Measurements from ENCODE around the gene BBS9. TPM values are rescaled to one million over a fixed set of nuclear protein-coding genes. Genes with fewer than 3 reads are reported as not detected.

BBS9 gene
- total RNA-seq, 1 experiment from 2014 or later = 9.4 TPM

GRCh38 chr7:33369888-33370287 lies 240.5 kb downstream of the BBS9 start:
- BruUV-seq (replicated peaks) = no TSS peak
- intact Hi-C loops (cut with micrococcal nuclease; ENCODE audit: unreplicated experiment) = no loop called here
- Mint-ChIP-seq H3K4me1 (ENCODE audit: low read depth, unreplicated experiment) (no peaks in the 10 kb centered on the region), H3K27me3 (ENCODE audit: unreplicated experiment) (no peaks in the 10 kb centered on the region), H3K27ac (ENCODE audit: unreplicated experiment) (no peak overlapping the region), H3K36me3 (ENCODE audit: insufficient read depth, unreplicated experiment) (no peaks in the 10 kb centered on the region), H3K4me3 (ENCODE audit: low read depth, unreplicated experiment) (no peak overlapping the region), H3K9me3 (ENCODE audit: low read depth, unreplicated experiment) (peaks cover 2% of the 10 kb centered on the region)
- CTCF ChIA-PET = no interaction called here
- TF ChIP-seq, protein P1, sequence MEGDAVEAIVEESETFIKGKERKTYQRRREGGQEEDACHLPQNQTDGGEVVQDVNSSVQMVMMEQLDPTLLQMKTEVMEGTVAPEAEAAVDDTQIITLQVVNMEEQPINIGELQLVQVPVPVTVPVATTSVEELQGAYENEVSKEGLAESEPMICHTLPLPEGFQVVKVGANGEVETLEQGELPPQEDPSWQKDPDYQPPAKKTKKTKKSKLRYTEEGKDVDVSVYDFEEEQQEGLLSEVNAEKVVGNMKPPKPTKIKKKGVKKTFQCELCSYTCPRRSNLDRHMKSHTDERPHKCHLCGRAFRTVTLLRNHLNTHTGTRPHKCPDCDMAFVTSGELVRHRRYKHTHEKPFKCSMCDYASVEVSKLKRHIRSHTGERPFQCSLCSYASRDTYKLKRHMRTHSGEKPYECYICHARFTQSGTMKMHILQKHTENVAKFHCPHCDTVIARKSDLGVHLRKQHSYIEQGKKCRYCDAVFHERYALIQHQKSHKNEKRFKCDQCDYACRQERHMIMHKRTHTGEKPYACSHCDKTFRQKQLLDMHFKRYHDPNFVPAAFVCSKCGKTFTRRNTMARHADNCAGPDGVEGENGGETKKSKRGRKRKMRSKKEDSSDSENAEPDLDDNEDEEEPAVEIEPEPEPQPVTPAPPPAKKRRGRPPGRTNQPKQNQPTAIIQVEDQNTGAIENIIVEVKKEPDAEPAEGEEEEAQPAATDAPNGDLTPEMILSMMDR (IDR thresholded peaks at IDR 0.05; ENCODE audit: unreplicated experiment) = no peak
- no peak for DNase-seq

GRCh38 chr7:33373195-33373594 lies 243.8 kb downstream of the BBS9 start:
- TF ChIP-seq, protein P1 (IDR thresholded peaks at IDR 0.05; ENCODE audit: unreplicated experiment) = no peak
- DNase-seq = no peak
- Mint-ChIP-seq H3K27ac (ENCODE audit: unreplicated experiment) (no peak overlapping the region), H3K9me3 (ENCODE audit: low read depth, unreplicated experiment) (peaks cover 2% of the 10 kb centered on the region), H3K4me3 (ENCODE audit: low read depth, unreplicated experiment) (no peak overlapping the region), H3K27me3 (ENCODE audit: unreplicated experiment) (no peaks in the 10 kb centered on the region), H3K4me1 (ENCODE audit: low read depth, unreplicated experiment) (no peaks in the 10 kb centered on the region), H3K36me3 (ENCODE audit: insufficient read depth, unreplicated experiment) (no peaks in the 10 kb centered on the region)
- intact Hi-C loops (cut with micrococcal nuclease; ENCODE audit: unreplicated experiment) = no loop called here
- CTCF ChIA-PET = no interaction called here
- BruUV-seq (replicated peaks) = no TSS peak

DNA sequence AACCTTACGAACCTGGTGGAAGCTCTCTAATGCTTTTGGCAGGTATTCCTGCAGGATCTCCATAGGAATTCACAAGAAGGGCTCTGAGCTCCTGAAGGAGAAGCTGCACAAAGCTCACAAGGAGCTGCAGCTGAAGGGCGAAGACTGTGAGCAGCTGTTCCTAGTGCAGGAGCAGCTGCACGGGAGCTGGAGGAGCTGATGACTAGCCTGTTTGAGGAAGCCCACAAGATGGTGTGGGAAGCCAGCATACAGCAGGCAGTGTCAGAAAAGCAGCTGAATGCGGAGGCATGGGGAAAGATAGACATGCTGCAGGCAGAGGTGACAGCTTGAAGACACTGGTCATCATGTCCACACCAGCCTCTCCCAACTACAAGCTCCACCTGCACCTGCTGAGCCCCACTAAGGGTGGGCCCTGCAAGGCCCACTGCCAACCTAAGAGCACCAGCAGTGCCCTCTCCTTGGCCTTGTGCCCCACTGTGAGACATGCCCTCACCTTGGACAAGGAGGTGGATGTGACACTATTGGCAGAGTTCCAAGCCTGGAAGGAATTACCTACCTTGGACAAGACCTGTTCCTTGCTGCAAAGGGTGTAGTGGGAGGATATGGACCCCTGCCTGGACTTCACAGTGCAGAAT lies 250.6 kb downstream of the BBS9 start:
- DNase-seq = no peak
- Mint-ChIP-seq H3K36me3 (ENCODE audit: insufficient read depth, unreplicated experiment) (no peaks in the 10 kb centered on the region), H3K27ac (ENCODE audit: unreplicated experiment) (no peak overlapping the region), H3K4me3 (ENCODE audit: low read depth, unreplicated experiment) (no peak overlapping the region), H3K9me3 (ENCODE audit: low read depth, unreplicated experiment) (no peaks in the 10 kb centered on the region), H3K27me3 (ENCODE audit: unreplicated experiment) (no peaks in the 10 kb centered on the region), H3K4me1 (ENCODE audit: low read depth, unreplicated experiment) (no peaks in the 10 kb centered on the region)
- no TSS peak for BruUV-seq (replicated peaks)
- intact Hi-C loops (cut with micrococcal nuclease; ENCODE audit: unreplicated experiment) = no loop called here
- CTCF ChIA-PET = no interaction called here
- TF ChIP-seq, protein P1 (IDR thresholded peaks at IDR 0.05; ENCODE audit: unreplicated experiment) = no peak

DNA sequence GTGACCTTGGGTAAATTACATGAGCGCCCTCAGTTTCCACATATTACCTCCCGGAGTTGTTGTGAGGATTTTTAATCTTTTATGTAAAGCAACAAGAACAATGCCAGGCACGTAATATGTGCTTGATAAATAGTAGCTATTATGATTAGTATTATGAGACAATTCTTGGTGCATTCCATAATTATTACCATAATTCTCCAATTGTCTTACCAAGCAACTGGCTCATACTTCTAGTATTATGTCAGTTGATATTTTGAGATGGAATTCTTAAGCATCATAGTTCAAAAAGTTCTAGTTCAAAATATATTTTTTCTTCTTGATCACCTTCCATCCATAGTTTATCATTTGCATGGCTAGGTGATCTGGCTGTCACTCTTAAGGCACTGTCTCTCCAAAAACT lies 259.0 kb downstream of the BBS9 start:
- CTCF ChIA-PET = no interaction called here
- BruUV-seq (replicated peaks) = no TSS peak
- H3K9me3 Mint-ChIP-seq (ENCODE audit: low read depth, unreplicated experiment) = no peaks in the 10 kb centered on the region
- H3K4me3 Mint-ChIP-seq (ENCODE audit: low read depth, unreplicated experiment) = no peak overlapping the region
- no peak overlapping the region for H3K27ac Mint-ChIP-seq (ENCODE audit: unreplicated experiment)
- intact Hi-C loops (cut with micrococcal nuclease; ENCODE audit: unreplicated experiment) = no loop called here
- H3K36me3 Mint-ChIP-seq (ENCODE audit: insufficient read depth, unreplicated experiment) = no peaks in the 10 kb centered on the region
- TF ChIP-seq, protein P1 (IDR thresholded peaks at IDR 0.05; ENCODE audit: unreplicated experiment) = no peak
- DNase-seq = no peak
- no peaks in the 10 kb centered on the region for H3K4me1 Mint-ChIP-seq (ENCODE audit: low read depth, unreplicated experiment)
- no peaks in the 10 kb centered on the region for H3K27me3 Mint-ChIP-seq (ENCODE audit: unreplicated experiment)

All from Calu3 (cell line).